Measurements from ENCODE around the gene PRPSAP1. TPM values are rescaled to one million over a fixed set of nuclear protein-coding genes. Genes with fewer than 3 reads are reported as not detected.
"Not testable (repeated sequence)": the region's sequence is repeated elsewhere in the genome, so short reads cannot be mapped to it uniquely, and the experiment has no call there.

The PRPSAP1 gene
- total RNA-seq, 1 experiment from 2014 or later, result 99.6 TPM

- no peak for DNase-seq (ENCODE audit: low read depth, low spot score)
- Histone ChIP-seq H3K36me3 (ENCODE audit: control insufficient read depth, insufficient read depth, low read length) (peaks cover 3% of the 10 kb centered on the region; the same call in 1 of the 2 replicates), H3K27ac (ENCODE audit: low read length) (peak overlapping the region; percentile 53; the same call in 1 of the 2 replicates), H3K27me3 (ENCODE audit: control insufficient read depth, insufficient read depth, low read length) (no peaks in the 10 kb centered on the region), H3K4me3 (ENCODE audit: low read depth in 2 of 2, low read length in 2 of 2) (peak overlapping the region in 1 of 2 experiments; percentile 78; a peak in 1 of 4 replicates), H3K9me3 (ENCODE audit: control insufficient read depth, insufficient read depth, low read depth, low read length) (no peaks in the 10 kb centered on the region), H3K4me1 (ENCODE audit: control insufficient read depth, insufficient read depth, low read length) (peaks cover 16% of the 10 kb centered on the region)
- in situ Hi-C loops (cut with HindIII; ENCODE audit: low pct_unique_long_range_greater_than_20kb, low sequenced_read_pairs), result no loop called here
- ATAC-seq, result no peak
- ChIA-PET POLR2A (interaction anchor here (0.7 kb wide), 3 partner anchors 33 to 77 kb away, joined by 4 to 9 read pairs (median 5); partner anchors contain the start of gene SPHK1), CTCF (interaction anchor here (1.0 kb wide), 1 partner anchor 18 kb away, joined by 10 read pairs; no protein-coding TSS in a partner anchor)
- intact Hi-C loops (cut with micrococcal nuclease; ENCODE audit: unreplicated experiment), result no loop called here
- TSS peak; percentile 86 for BruUV-seq (replicated peaks)
- TF ChIP-seq, protein P1, sequence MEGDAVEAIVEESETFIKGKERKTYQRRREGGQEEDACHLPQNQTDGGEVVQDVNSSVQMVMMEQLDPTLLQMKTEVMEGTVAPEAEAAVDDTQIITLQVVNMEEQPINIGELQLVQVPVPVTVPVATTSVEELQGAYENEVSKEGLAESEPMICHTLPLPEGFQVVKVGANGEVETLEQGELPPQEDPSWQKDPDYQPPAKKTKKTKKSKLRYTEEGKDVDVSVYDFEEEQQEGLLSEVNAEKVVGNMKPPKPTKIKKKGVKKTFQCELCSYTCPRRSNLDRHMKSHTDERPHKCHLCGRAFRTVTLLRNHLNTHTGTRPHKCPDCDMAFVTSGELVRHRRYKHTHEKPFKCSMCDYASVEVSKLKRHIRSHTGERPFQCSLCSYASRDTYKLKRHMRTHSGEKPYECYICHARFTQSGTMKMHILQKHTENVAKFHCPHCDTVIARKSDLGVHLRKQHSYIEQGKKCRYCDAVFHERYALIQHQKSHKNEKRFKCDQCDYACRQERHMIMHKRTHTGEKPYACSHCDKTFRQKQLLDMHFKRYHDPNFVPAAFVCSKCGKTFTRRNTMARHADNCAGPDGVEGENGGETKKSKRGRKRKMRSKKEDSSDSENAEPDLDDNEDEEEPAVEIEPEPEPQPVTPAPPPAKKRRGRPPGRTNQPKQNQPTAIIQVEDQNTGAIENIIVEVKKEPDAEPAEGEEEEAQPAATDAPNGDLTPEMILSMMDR (IDR thresholded peaks at IDR 0.05), result no peak
- TF ChIP-seq, protein P2, sequence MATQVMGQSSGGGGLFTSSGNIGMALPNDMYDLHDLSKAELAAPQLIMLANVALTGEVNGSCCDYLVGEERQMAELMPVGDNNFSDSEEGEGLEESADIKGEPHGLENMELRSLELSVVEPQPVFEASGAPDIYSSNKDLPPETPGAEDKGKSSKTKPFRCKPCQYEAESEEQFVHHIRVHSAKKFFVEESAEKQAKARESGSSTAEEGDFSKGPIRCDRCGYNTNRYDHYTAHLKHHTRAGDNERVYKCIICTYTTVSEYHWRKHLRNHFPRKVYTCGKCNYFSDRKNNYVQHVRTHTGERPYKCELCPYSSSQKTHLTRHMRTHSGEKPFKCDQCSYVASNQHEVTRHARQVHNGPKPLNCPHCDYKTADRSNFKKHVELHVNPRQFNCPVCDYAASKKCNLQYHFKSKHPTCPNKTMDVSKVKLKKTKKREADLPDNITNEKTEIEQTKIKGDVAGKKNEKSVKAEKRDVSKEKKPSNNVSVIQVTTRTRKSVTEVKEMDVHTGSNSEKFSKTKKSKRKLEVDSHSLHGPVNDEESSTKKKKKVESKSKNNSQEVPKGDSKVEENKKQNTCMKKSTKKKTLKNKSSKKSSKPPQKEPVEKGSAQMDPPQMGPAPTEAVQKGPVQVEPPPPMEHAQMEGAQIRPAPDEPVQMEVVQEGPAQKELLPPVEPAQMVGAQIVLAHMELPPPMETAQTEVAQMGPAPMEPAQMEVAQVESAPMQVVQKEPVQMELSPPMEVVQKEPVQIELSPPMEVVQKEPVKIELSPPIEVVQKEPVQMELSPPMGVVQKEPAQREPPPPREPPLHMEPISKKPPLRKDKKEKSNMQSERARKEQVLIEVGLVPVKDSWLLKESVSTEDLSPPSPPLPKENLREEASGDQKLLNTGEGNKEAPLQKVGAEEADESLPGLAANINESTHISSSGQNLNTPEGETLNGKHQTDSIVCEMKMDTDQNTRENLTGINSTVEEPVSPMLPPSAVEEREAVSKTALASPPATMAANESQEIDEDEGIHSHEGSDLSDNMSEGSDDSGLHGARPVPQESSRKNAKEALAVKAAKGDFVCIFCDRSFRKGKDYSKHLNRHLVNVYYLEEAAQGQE (IDR thresholded peaks at IDR 0.05; ENCODE audit: insufficient read depth in 1 of 2, low read depth in 2 of 2, low read length in 1 of 2), result no peak
- TF ChIP-seq SIN3A (IDR thresholded peaks at IDR 0.05; ENCODE audit: borderline replicate concordance, insufficient read depth, low read depth, low read length), result no peak
- TF ChIP-seq POLR2AphosphoS5 (IDR thresholded peaks at IDR 0.05; ENCODE audit: low read depth, low read length), result no peak
- no peak for TF ChIP-seq TCF7L2 (IDR thresholded peaks at IDR 0.05; ENCODE audit: low read depth, low read length)
Observed at GRCh38 chr17:76351526-76352071, 2.1 kb downstream of the PRPSAP1 start.

- BruUV-seq (replicated peaks), result no TSS peak
- H3K4me3 ChIP-seq (ENCODE audit: low read depth in 2 of 2, low read length in 2 of 2), result no peak overlapping the region
- ATAC-seq (no peak), DNase-seq (ENCODE audit: low read depth, low spot score) (no peak)
- TF ChIP-seq, protein P2 (IDR thresholded peaks at IDR 0.05; ENCODE audit: insufficient read depth in 1 of 2, low read depth in 2 of 2, low read length in 1 of 2), result no peak
- TF ChIP-seq, protein P1 (IDR thresholded peaks at IDR 0.05), result no peak
- no peak for TF ChIP-seq SIN3A (IDR thresholded peaks at IDR 0.05; ENCODE audit: borderline replicate concordance, insufficient read depth, low read depth, low read length)
- no peak for TF ChIP-seq POLR2AphosphoS5 (IDR thresholded peaks at IDR 0.05; ENCODE audit: low read depth, low read length)
- no peak for TF ChIP-seq TCF7L2 (IDR thresholded peaks at IDR 0.05; ENCODE audit: low read depth, low read length)
- H3K27me3 ChIP-seq (ENCODE audit: control insufficient read depth, insufficient read depth, low read length), result no peaks in the 10 kb centered on the region
- H3K36me3 ChIP-seq (ENCODE audit: control insufficient read depth, insufficient read depth, low read length), result peaks cover 3% of the 10 kb centered on the region; the same call in 1 of the 2 replicates
- no peaks in the 10 kb centered on the region for H3K9me3 ChIP-seq (ENCODE audit: control insufficient read depth, insufficient read depth, low read depth, low read length)
- intact Hi-C loops (cut with micrococcal nuclease; ENCODE audit: unreplicated experiment), result no loop called here
- no peak overlapping the region for H3K27ac ChIP-seq (ENCODE audit: low read length)
- POLR2A ChIA-PET, result no interaction called here
- in situ Hi-C loops (cut with HindIII; ENCODE audit: low pct_unique_long_range_greater_than_20kb, low sequenced_read_pairs), result no loop called here
- H3K4me1 ChIP-seq (ENCODE audit: control insufficient read depth, insufficient read depth, low read length), result peaks cover 16% of the 10 kb centered on the region
- CTCF ChIA-PET, result no interaction called here
Observed at GRCh38 chr17:76350463-76350862, 3.3 kb downstream of the PRPSAP1 start.

GRCh38 chr17:76346936-76347335 is 6.8 kb downstream of the PRPSAP1 start:
- in situ Hi-C loops (cut with HindIII; ENCODE audit: low pct_unique_long_range_greater_than_20kb, low sequenced_read_pairs); POLR2A ChIA-PET; CTCF ChIA-PET: not testable (repeated sequence)

More at GRCh38 chr17:76346936-76347335, 6.8 kb downstream of the PRPSAP1 start:
- H3K4me3 ChIP-seq (ENCODE audit: low read depth in 2 of 2, low read length in 2 of 2); H3K9me3 ChIP-seq (ENCODE audit: control insufficient read depth, insufficient read depth, low read depth, low read length); H3K4me1 ChIP-seq (ENCODE audit: control insufficient read depth, insufficient read depth, low read length); H3K27me3 ChIP-seq (ENCODE audit: control insufficient read depth, insufficient read depth, low read length); ATAC-seq; H3K36me3 ChIP-seq (ENCODE audit: control insufficient read depth, insufficient read depth, low read length); DNase-seq (ENCODE audit: low read depth, low spot score); BruUV-seq (replicated peaks); H3K27ac ChIP-seq (ENCODE audit: low read length); intact Hi-C loops (cut with micrococcal nuclease; ENCODE audit: unreplicated experiment): not testable (repeated sequence)
